ENCODE measurements around the gene PRDM16.
A peak's percentile ranks its signal among the peaks of the same experiment; 100 is the strongest.

PRDM16 gene

GRCh38 chr1:3384407-3384806 lies 315.4 kb downstream of the PRDM16 start:
- no peak overlapping the region for H3K9ac ChIP-seq (ENCODE audit: low read depth, low read length)
- no peaks in the 10 kb centered on the region for H3K4me1 ChIP-seq (ENCODE audit: control insufficient read depth, insufficient read depth, low read length)
- no peak overlapping the region for H3K4me3 ChIP-seq (ENCODE audit: low read depth, low read length)
- 0 out of 2 replicates have a peak, but pooled peaks cover 4% of the 10 kb centered on the region for H3K27me3 ChIP-seq (ENCODE audit: control insufficient read depth, insufficient read depth, low read length)
- no peak overlapping the region for H3K27ac ChIP-seq (ENCODE audit: low read depth, low read length)
- H3K36me3 ChIP-seq (ENCODE audit: control insufficient read depth, insufficient read depth, low read length), result no peaks in the 10 kb centered on the region
- no peaks in the 10 kb centered on the region for H3K9me3 ChIP-seq (ENCODE audit: control insufficient read depth, insufficient read depth, low read length)

GRCh38 chr1:3386205-3387002 lies 317.4 kb downstream of the PRDM16 start:
- Histone ChIP-seq H3K27me3 (ENCODE audit: control insufficient read depth, insufficient read depth, low read length) (peaks cover 8% of the 10 kb centered on the region), H3K36me3 (ENCODE audit: control insufficient read depth, insufficient read depth, low read length) (no peaks in the 10 kb centered on the region), H3K9me3 (ENCODE audit: control insufficient read depth, insufficient read depth, low read length) (no peaks in the 10 kb centered on the region), H3K9ac (ENCODE audit: low read depth, low read length) (no peak overlapping the region), H3K4me1 (ENCODE audit: control insufficient read depth, insufficient read depth, low read length) (0 out of 2 replicates have a peak, but pooled peaks cover under 1% of the 10 kb centered on the region), H3K27ac (ENCODE audit: low read depth, low read length) (no peak overlapping the region), H3K4me3 (ENCODE audit: low read depth, low read length) (no peak overlapping the region)

- H3K4me3 ChIP-seq (ENCODE audit: low read depth, low read length), result no peak overlapping the region
- no peaks in the 10 kb centered on the region for H3K36me3 ChIP-seq (ENCODE audit: control insufficient read depth, insufficient read depth, low read length)
- H3K27ac ChIP-seq (ENCODE audit: low read depth, low read length), result no peak overlapping the region
- peaks cover 18% of the 10 kb centered on the region for H3K27me3 ChIP-seq (ENCODE audit: control insufficient read depth, insufficient read depth, low read length)
- no peak overlapping the region for H3K9ac ChIP-seq (ENCODE audit: low read depth, low read length)
- H3K9me3 ChIP-seq (ENCODE audit: control insufficient read depth, insufficient read depth, low read length), result no peaks in the 10 kb centered on the region
- peaks cover 8% of the 10 kb centered on the region; the same call in 1 of the 2 replicates for H3K4me1 ChIP-seq (ENCODE audit: control insufficient read depth, insufficient read depth, low read length)
Observed at GRCh38 chr1:3387401-3387800, 318.4 kb downstream of the PRDM16 start.

- Histone ChIP-seq H3K9me3 (ENCODE audit: control insufficient read depth, insufficient read depth, low read length) (no peaks in the 10 kb centered on the region), H3K36me3 (ENCODE audit: control insufficient read depth, insufficient read depth, low read length) (no peaks in the 10 kb centered on the region), H3K9ac (ENCODE audit: low read depth, low read length) (no peak overlapping the region), H3K27ac (ENCODE audit: low read depth, low read length) (no peak overlapping the region), H3K4me1 (ENCODE audit: control insufficient read depth, insufficient read depth, low read length) (peaks cover 12% of the 10 kb centered on the region; the same call in 1 of the 2 replicates), H3K4me3 (ENCODE audit: low read depth, low read length) (no peak overlapping the region), H3K27me3 (ENCODE audit: control insufficient read depth, insufficient read depth, low read length) (peaks cover 36% of the 10 kb centered on the region)
Observed at GRCh38 chr1:3389093-3389833, 320.3 kb downstream of the PRDM16 start.

GRCh38 chr1:3390291-3390690 lies 321.3 kb downstream of the PRDM16 start:
- Histone ChIP-seq H3K27me3 (ENCODE audit: control insufficient read depth, insufficient read depth, low read length) (peaks cover 45% of the 10 kb centered on the region), H3K4me1 (ENCODE audit: control insufficient read depth, insufficient read depth, low read length) (peaks cover 12% of the 10 kb centered on the region; the same call in 1 of the 2 replicates), H3K9me3 (ENCODE audit: control insufficient read depth, insufficient read depth, low read length) (no peaks in the 10 kb centered on the region), H3K4me3 (ENCODE audit: low read depth, low read length) (no peak overlapping the region), H3K27ac (ENCODE audit: low read depth, low read length) (no peak overlapping the region), H3K9ac (ENCODE audit: low read depth, low read length) (no peak overlapping the region), H3K36me3 (ENCODE audit: control insufficient read depth, insufficient read depth, low read length) (no peaks in the 10 kb centered on the region)

GRCh38 chr1:3391711-3392110 lies 322.7 kb downstream of the PRDM16 start:
- Histone ChIP-seq H3K4me1 (ENCODE audit: control insufficient read depth, insufficient read depth, low read length) (peaks cover 12% of the 10 kb centered on the region; the same call in 1 of the 2 replicates), H3K27ac (ENCODE audit: low read depth, low read length) (no peak overlapping the region), H3K36me3 (ENCODE audit: control insufficient read depth, insufficient read depth, low read length) (no peaks in the 10 kb centered on the region), H3K9ac (ENCODE audit: low read depth, low read length) (no peak overlapping the region), H3K9me3 (ENCODE audit: control insufficient read depth, insufficient read depth, low read length) (no peaks in the 10 kb centered on the region), H3K27me3 (ENCODE audit: control insufficient read depth, insufficient read depth, low read length) (peaks cover 48% of the 10 kb centered on the region), H3K4me3 (ENCODE audit: low read depth, low read length) (no peak overlapping the region)

GRCh38 chr1:3393024-3393986 lies 324.3 kb downstream of the PRDM16 start:
- Histone ChIP-seq H3K4me3 (ENCODE audit: low read depth, low read length) (peak overlapping the region; percentile 54), H3K9ac (ENCODE audit: low read depth, low read length) (no peak overlapping the region), H3K36me3 (ENCODE audit: control insufficient read depth, insufficient read depth, low read length) (no peaks in the 10 kb centered on the region), H3K27ac (ENCODE audit: low read depth, low read length) (no peak overlapping the region), H3K27me3 (ENCODE audit: control insufficient read depth, insufficient read depth, low read length) (peaks cover 45% of the 10 kb centered on the region), H3K9me3 (ENCODE audit: control insufficient read depth, insufficient read depth, low read length) (no peaks in the 10 kb centered on the region), H3K4me1 (ENCODE audit: control insufficient read depth, insufficient read depth, low read length) (peaks cover 12% of the 10 kb centered on the region; the same call in 1 of the 2 replicates)

- Histone ChIP-seq H3K9me3 (ENCODE audit: control insufficient read depth, insufficient read depth, low read length) (no peaks in the 10 kb centered on the region), H3K9ac (ENCODE audit: low read depth, low read length) (no peak overlapping the region), H3K36me3 (ENCODE audit: control insufficient read depth, insufficient read depth, low read length) (no peaks in the 10 kb centered on the region), H3K27me3 (ENCODE audit: control insufficient read depth, insufficient read depth, low read length) (peaks cover 44% of the 10 kb centered on the region), H3K4me3 (ENCODE audit: low read depth, low read length) (peak overlapping the region; percentile 54), H3K27ac (ENCODE audit: low read depth, low read length) (no peak overlapping the region), H3K4me1 (ENCODE audit: control insufficient read depth, insufficient read depth, low read length) (peaks cover 12% of the 10 kb centered on the region; the same call in 1 of the 2 replicates)
Observed at GRCh38 chr1:3393987-3394920, 325.3 kb downstream of the PRDM16 start.

GRCh38 chr1:3396411-3396810 lies 327.4 kb downstream of the PRDM16 start:
- Histone ChIP-seq H3K9me3 (ENCODE audit: control insufficient read depth, insufficient read depth, low read length) (no peaks in the 10 kb centered on the region), H3K9ac (ENCODE audit: low read depth, low read length) (no peak overlapping the region), H3K4me1 (ENCODE audit: control insufficient read depth, insufficient read depth, low read length) (peaks cover 11% of the 10 kb centered on the region; the same call in 1 of the 2 replicates), H3K27ac (ENCODE audit: low read depth, low read length) (no peak overlapping the region), H3K4me3 (ENCODE audit: low read depth, low read length) (no peak overlapping the region), H3K36me3 (ENCODE audit: control insufficient read depth, insufficient read depth, low read length) (no peaks in the 10 kb centered on the region), H3K27me3 (ENCODE audit: control insufficient read depth, insufficient read depth, low read length) (peaks cover 39% of the 10 kb centered on the region)
